ENCODE measurements around the gene VIPR2. TPM values are rescaled to one million over a fixed set of nuclear protein-coding genes. Genes with fewer than 3 reads are reported as not detected.
"Not testable (repeated sequence)": the region's sequence is repeated elsewhere in the genome, so short reads cannot be mapped to it uniquely, and the experiment has no call there.

VIPR2 gene
- total and polyA plus RNA-seq, 8 donors, result 3.7 to 13.7 (median 10.6) TPM

DNA sequence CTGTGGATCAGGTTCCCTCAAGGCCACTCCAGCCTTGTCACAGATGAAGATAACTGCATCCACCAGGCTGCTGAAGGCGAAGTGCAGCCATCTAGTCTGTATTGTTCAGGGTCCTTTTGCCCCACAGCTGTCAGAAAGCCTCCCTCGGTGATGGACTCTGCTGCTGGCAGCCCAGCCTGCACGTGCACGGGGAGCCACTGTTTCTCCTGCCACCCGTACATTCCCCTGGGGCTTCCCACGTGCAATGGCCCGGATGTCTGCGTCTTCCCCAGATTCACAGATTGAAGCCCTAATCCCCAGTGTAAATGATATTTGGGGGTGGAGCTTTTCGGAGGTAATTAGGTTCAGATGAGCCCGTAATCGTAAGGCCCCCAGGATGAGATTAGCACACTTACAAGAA is 46.6 kb upstream of the VIPR2 start:
- FAIRE-seq (no peak), DNase-seq (no peak), ATAC-seq (no peak)
- H3K9me3 ChIP-seq, result no peaks in the 10 kb centered on the region
- no peaks in the 10 kb centered on the region for H3K4me1 ChIP-seq
- TF ChIP-seq, protein P1, sequence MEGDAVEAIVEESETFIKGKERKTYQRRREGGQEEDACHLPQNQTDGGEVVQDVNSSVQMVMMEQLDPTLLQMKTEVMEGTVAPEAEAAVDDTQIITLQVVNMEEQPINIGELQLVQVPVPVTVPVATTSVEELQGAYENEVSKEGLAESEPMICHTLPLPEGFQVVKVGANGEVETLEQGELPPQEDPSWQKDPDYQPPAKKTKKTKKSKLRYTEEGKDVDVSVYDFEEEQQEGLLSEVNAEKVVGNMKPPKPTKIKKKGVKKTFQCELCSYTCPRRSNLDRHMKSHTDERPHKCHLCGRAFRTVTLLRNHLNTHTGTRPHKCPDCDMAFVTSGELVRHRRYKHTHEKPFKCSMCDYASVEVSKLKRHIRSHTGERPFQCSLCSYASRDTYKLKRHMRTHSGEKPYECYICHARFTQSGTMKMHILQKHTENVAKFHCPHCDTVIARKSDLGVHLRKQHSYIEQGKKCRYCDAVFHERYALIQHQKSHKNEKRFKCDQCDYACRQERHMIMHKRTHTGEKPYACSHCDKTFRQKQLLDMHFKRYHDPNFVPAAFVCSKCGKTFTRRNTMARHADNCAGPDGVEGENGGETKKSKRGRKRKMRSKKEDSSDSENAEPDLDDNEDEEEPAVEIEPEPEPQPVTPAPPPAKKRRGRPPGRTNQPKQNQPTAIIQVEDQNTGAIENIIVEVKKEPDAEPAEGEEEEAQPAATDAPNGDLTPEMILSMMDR (IDR thresholded peaks at IDR 0.05), result no peak
- H3K4me3 ChIP-seq, result no peak overlapping the region
- no peaks in the 10 kb centered on the region for H3K27me3 ChIP-seq
- 68 to 76% methylated on average over 11 of the region's 11 CpGs for WGBS, 2 donors
- intact Hi-C loops (cut with DNase I), result no loop called here
- no peak overlapping the region for H3K27ac ChIP-seq
- H3K36me3 ChIP-seq, result no peaks in the 10 kb centered on the region

DNA sequence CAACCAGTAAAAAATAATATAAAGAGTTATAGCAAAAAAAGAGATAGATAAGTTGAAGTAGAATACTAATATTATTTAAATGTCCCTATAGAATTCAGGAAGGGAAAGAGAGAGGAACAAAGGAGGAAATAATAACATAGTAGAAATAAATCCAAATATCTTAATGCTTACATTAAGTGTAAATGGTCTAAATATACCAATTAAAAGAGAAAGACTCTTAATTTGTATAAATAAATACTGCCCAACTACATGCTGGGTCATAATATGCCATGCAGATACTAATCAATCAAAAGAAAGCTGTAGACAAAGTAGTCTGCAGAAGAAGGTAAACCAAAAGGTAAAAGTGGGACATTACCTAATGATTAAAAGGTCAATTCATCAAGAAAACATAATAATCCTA is 43.3 kb upstream of the VIPR2 start:
- no peaks in the 10 kb centered on the region for H3K36me3 ChIP-seq
- ATAC-seq (no peak), FAIRE-seq (no peak), DNase-seq (no peak)
- H3K4me1 ChIP-seq, result no peaks in the 10 kb centered on the region
- H3K9me3 ChIP-seq, result no peaks in the 10 kb centered on the region
- TF ChIP-seq, protein P1 (IDR thresholded peaks at IDR 0.05), result no peak
- H3K27me3 ChIP-seq, result no peaks in the 10 kb centered on the region
- intact Hi-C loops (cut with DNase I), result no loop called here
- H3K27ac ChIP-seq, result no peak overlapping the region
- H3K4me3 ChIP-seq, result no peak overlapping the region

DNA sequence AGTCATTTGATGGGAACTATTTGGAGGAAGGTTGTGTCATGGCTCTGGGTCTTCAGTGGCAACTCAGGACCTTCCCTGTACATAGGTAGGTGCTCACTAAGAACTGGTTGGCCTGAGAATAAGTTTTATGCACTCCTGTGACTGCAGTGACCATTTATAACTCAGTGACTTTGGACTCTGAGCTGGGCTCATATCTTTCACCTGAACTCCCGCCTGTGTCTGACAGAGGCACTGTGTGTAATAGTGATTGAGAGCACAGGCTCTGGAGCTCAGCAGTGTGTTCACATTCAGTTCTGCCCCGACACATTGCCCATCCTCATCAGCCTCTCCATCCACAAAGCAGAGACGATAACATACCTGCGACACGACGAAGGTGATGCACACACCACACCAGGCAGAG is 34.6 kb upstream of the VIPR2 start:
- Histone ChIP-seq H3K36me3 (no peaks in the 10 kb centered on the region), H3K4me1 (no peaks in the 10 kb centered on the region), H3K27ac (no peak overlapping the region), H3K27me3 (no peaks in the 10 kb centered on the region), H3K9me3 (no peaks in the 10 kb centered on the region), H3K4me3 (no peak overlapping the region)
- intact Hi-C loops (cut with DNase I), result no loop called here
- no peak for ATAC-seq
- no peak for DNase-seq
- TF ChIP-seq, protein P1 (IDR thresholded peaks at IDR 0.05), result no peak
- WGBS, 2 donors, result 87 to 89% methylated on average over 6 of the region's 6 CpGs
- FAIRE-seq, result no peak

DNA sequence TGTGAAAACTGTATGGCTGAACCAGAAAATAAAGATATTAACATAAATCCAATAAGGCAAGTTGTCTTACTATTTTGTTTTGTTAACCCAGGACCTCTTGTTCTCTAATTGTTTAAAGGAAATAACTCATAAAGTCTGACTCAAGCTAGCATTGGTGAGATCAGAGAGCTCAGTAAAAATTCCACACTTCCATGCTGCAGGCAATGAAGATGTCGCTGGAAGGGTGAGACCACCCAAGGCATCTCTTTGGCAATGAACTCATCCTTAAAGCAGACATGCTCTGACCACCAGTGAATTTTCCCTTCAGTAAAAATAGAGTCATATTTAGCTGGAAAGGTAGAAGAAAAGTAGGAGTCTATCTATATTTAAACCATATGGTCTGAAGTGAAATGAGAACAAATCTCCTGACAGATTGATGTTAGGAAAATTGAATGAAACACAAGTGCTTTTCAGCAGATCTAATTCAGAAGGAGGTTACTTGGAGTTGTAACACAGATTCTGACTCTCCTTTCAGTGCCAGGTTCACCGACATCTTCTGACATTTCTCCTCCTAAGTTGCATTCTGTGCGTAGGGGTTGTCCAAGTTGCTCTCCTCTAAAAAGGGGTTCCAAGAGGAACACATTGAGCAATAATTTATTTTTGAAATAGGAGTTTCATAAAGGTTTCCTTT is 32.8 kb upstream of the VIPR2 start:
- Histone ChIP-seq H3K9me3 (no peaks in the 10 kb centered on the region), H3K27me3 (no peaks in the 10 kb centered on the region), H3K4me1 (no peaks in the 10 kb centered on the region), H3K36me3 (no peaks in the 10 kb centered on the region), H3K27ac (no peak overlapping the region), H3K4me3 (no peak overlapping the region)
- WGBS, 2 donors, result 80 to 81% methylated on average over 3 of the region's 3 CpGs
- intact Hi-C loops (cut with DNase I), result no loop called here
- TF ChIP-seq, protein P1 (IDR thresholded peaks at IDR 0.05), result no peak
- no peak for ATAC-seq
- no peak for FAIRE-seq
- no peak for DNase-seq

DNA sequence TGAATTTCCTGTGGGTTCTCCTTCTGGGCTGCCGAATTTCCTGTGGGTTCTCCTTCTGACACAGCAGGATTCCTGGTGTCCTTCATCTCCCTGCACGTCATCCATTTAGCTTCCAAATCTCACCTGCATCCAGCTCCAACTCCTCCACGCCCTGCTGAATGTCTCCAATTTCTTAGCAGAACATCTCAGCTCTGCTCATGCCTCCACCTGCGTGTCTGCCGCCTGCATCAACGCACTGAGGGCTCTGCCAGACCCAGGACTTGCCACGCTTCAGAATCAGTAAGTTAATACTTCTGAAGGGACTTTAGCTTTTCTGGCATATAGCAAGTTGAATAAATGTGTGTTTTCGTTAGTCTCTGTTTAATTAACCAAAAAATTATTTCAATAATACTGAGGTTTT is 31.1 kb upstream of the VIPR2 start:
- no peak for ATAC-seq
- H3K4me3 ChIP-seq, result no peak overlapping the region
- no peaks in the 10 kb centered on the region for H3K27me3 ChIP-seq
- no peak for FAIRE-seq
- TF ChIP-seq, protein P1 (IDR thresholded peaks at IDR 0.05), result no peak
- intact Hi-C loops (cut with DNase I), result no loop called here
- no peaks in the 10 kb centered on the region for H3K36me3 ChIP-seq
- no peak for DNase-seq
- H3K4me1 ChIP-seq, result no peaks in the 10 kb centered on the region
- H3K9me3 ChIP-seq, result no peaks in the 10 kb centered on the region
- no peak overlapping the region for H3K27ac ChIP-seq
- 84 to 85% methylated on average over 8 of the region's 8 CpGs for WGBS, 2 donors

DNA sequence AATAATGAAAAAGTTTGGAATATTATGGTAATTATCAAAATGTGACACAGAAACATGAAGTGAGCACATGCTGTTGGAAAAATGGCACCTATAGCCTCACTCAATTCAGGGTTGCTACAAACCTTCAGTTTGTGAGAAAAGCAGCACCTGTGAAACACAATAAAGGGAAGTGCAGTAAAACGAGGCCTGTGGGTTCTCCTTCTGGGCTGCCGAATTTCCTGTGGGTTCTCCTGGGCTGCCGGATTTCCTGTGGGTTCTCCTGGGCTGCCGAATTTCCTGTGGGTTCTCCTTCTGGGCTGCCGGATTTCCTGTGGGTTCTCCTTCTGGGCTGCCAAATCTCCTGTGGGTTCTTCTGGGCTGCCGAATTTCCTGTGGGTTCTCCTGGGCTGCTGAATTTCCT is 30.4 kb upstream of the VIPR2 start:
- FAIRE-seq; H3K9me3 ChIP-seq; H3K4me1 ChIP-seq; H3K4me3 ChIP-seq; ATAC-seq; H3K36me3 ChIP-seq; H3K27me3 ChIP-seq; intact Hi-C loops (cut with DNase I); H3K27ac ChIP-seq; DNase-seq: not testable (repeated sequence)
- 69 to 75% methylated on average over 6 of the region's 6 CpGs for WGBS, 2 donors
